ENCODE results near the gene PCED1B.

- TF ChIP-seq ARNTL (CRISPR knock-in tag; IDR thresholded peaks at IDR 0.05; ENCODE audit: borderline replicate concordance, low read depth) (no peak), PATZ1 (CRISPR knock-in tag; IDR thresholded peaks at IDR 0.05; ENCODE audit: borderline replicate concordance) (no peak), OSR1 (CRISPR knock-in tag; IDR thresholded peaks at IDR 0.05) (no peak), CREB5 (CRISPR knock-in tag; IDR thresholded peaks at IDR 0.05; ENCODE audit: low read depth) (no peak), BACH2 (CRISPR knock-in tag; IDR thresholded peaks at IDR 0.05; ENCODE audit: borderline replicate concordance) (no peak), ZC3H10 (CRISPR knock-in tag; IDR thresholded peaks at IDR 0.05) (no peak), ZFP30 (CRISPR knock-in tag; IDR thresholded peaks at IDR 0.05) (no peak), RARB (CRISPR knock-in tag; IDR thresholded peaks at IDR 0.05) (no peak)
- TF ChIP-seq, protein P1, sequence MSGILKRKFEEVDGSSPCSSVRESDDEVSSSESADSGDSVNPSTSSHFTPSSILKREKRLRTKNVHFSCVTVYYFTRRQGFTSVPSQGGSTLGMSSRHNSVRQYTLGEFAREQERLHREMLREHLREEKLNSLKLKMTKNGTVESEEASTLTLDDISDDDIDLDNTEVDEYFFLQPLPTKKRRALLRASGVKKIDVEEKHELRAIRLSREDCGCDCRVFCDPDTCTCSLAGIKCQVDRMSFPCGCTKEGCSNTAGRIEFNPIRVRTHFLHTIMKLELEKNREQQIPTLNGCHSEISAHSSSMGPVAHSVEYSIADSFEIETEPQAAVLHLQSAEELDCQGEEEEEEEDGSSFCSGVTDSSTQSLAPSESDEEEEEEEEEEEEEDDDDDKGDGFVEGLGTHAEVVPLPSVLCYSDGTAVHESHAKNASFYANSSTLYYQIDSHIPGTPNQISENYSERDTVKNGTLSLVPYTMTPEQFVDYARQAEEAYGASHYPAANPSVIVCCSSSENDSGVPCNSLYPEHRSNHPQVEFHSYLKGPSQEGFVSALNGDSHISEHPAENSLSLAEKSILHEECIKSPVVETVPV (CRISPR knock-in tag; IDR thresholded peaks at IDR 0.05) = no peak
Observed at GRCh38 chr12:47267571-47267970, 188.2 kb downstream of the PCED1B start.
